Heart left ventricle (tissue), 16 donors: ENCODE results near the gene TMEM41A. TPM values are rescaled to one million over a fixed set of nuclear protein-coding genes. Genes with fewer than 3 reads are reported as not detected.

Source experiments
- ATAC-seq, 4 donors: fragments of 200-7000 bp; cut with Tn5 transposase; one replicate each; pipeline ENCODE4 v1.9.1; 2020 to 2022; ENCODE audit warnings: moderate library complexity in 4 of 4, mild to moderate bottlenecking in 3 of 4, moderate number of reproducible peaks in 1 of 4
- DNase-seq, 5 donors: peaks; one replicate each; pipeline ENCODE4 v3.0.0-alpha.2; 2020
- H3K27ac ChIP-seq, 12 donors: fragments of 200-600 bp; sonication (generic) in 4 of 12; one replicate each; pipeline versions ENCODE4 v1.5.0 to v1.8.0; 2016 to 2022; ENCODE audit warnings: mild to moderate bottlenecking in 2 of 12
- H3K27me3 ChIP-seq, 9 donors: fragments of 200-600 bp; sonication (generic) in 2 of 9; one replicate each; pipeline versions ENCODE4 v1.5.1 to v1.8.0; 2016 to 2022; ENCODE audit warnings: mild to moderate bottlenecking in 3 of 9
- H3K36me3 ChIP-seq, 9 donors: fragments of 200-600 bp; sonication (generic) in 2 of 9; one replicate each; pipeline versions ENCODE4 v1.5.0 to v1.8.0; 2018 to 2022; ENCODE audit warnings: mild to moderate bottlenecking in 2 of 9
- H3K4me1 ChIP-seq, 12 donors: fragments of 200-600 bp; sonication (generic) in 4 of 12; one replicate each; pipeline versions ENCODE4 v1.5.0 to v1.8.0; 2016 to 2022; ENCODE audit warnings: mild to moderate bottlenecking in 3 of 12
- H3K4me3 ChIP-seq, 12 donors: fragments of 200-600 bp; sonication (generic) in 4 of 12; one replicate each; pipeline versions ENCODE4 v1.5.0 to v1.8.0; 2017 to 2022; ENCODE audit warnings: mild to moderate bottlenecking in 9 of 12, moderate library complexity in 4 of 12
- H3K9me3 ChIP-seq, 12 donors: fragments of 200-600 bp; sonication (generic) in 4 of 12; one replicate each; pipeline versions ENCODE4 v1.5.0 to v1.8.0; 2016 to 2022; ENCODE audit warnings: mild to moderate bottlenecking in 1 of 12
- POLR2A ChIP-seq, 2 donors: fragments of 450-650 bp; IDR thresholded peaks; one replicate each; pipeline ENCODE4 v1.6.1; 2017; ENCODE audit warnings: antibody characterized with exemption in 2 of 2, mild to moderate bottlenecking in 2 of 2, moderate library complexity in 2 of 2
- WGBS, 4 donors: extraction: QIAGEN DNeasy Blood & Tissue Kit in 2 of 4; methylation state at CpG; one replicate each; pipeline versions ENCODE4 v1.1.5 to v1.1.7; 2013 to 2018; 5-methylcytosine and 5-hydroxymethylcytosine counted together
- intact Hi-C, 10 donors: fragments of 100-400 bp; cut with DNase I; formaldehyde crosslinking; loops; one replicate each; pipeline versions ENCODE4 v1.11.1 to v1.14.2; 2022
- polyA plus RNA-seq, 2 donors: library from polyadenylated mRNA; stranded (reverse); fragments of 200-250 nt; gene quantifications; one replicate each; pipeline ENCODE4 v1.2.3, GENCODE V29; 2013
- total RNA-seq, 9 donors: library from RNA; depleted of rRNA in 2 of 9; stranded (reverse); fragments of >200 nt in 2 of 9; fragmentation: NEBNext Ultra II Directional in 3 of 9; extraction: Animal tissue kit (Norgen Biotek cat#: 25700) in 3 of 9; gene quantifications; one replicate each; pipeline versions ENCODE4 v1.1.0 to v1.2.4, GENCODE V29; 2016 to 2023
- TF ChIP-seq, protein P1 (sequence below), 12 donors: fragments of 200-600 bp; sonication (generic) in 4 of 12; IDR thresholded peaks; one replicate each; pipeline versions ENCODE4 v1.5.0 to v1.8.0; 2018 to 2022; ENCODE audit warnings: antibody characterized with exemption in 12 of 12, mild to moderate bottlenecking in 5 of 12
- donor health status: ischemic (EF 13 %, LVEDD 7.1; RV severe dilation, severe dysfunction).
- donor health status: healthy with polysubstance abuse.
- donor health status: DM: no; HTN: yes; CAD: no.
- donor health status: DM: no; HTN: no; CAD: no.
- donor health status: ischemic (EF 25% LVEDD 6.9; RV normal size, moderate dysfunction).
- donor health status: ischemic (EF 25% LVEDD 5.7; RV mildly dilated, moderate dysfunction).
- donor health status: healthy.
- donor health status: DM: yes; HTN: yes; CAD: no.
- donor health status: ischemic (EF 35%, LVEDD 5.7; RV mildly dilated, moderate dysfunction).
- donor health status: nonischemic (EF 11% LVEDD 7.7; RV severe dilation, severe dysfunction).
- donor health status: DM: yes; HTN: yes; CAD: no.
- donor health status: PGD.
- donor health status: ischemic (EF 29% LVEDD 5.4; RV normal size, mild dysfunction).
- donor health status: nonischemic (EF 23%, LVEDD 6.1; RV moderate dilation, normal function).

Gene TMEM41A
- total and polyA plus RNA-seq, 11 donors: 6.7 to 13.5 (median 10.8) TPM

DNA sequence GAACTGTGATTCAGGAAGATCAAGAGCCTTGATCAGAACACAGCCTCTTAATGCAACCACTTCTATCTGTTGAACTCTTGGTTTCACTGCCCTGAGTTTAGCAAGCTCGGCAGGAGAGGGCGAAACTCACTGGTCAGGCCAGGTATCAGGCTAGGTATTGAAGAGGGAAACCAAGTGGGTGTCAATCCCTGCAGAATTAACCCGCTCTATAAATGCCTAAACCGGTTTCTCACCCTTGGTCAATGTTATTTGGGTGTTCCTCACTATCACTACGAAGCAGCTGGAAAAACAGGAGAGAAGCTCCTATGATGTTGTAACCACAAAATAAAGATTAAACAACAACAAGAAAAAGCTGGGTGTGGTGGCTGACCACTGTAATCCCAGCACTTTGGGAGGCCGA is 29.7 kb upstream of the TMEM41A start:
- Histone ChIP-seq H3K36me3 (no peaks in the 10 kb centered on the region), H3K27ac (no peak overlapping the region), H3K27me3 (no peaks in the 10 kb centered on the region), H3K4me3 (no peak overlapping the region), H3K9me3 (no peaks in the 10 kb centered on the region), H3K4me1 (no peaks in the 10 kb centered on the region)
- no peak for ATAC-seq
- TF ChIP-seq POLR2A (IDR thresholded peaks at IDR 0.05): no peak
- TF ChIP-seq, protein P1, sequence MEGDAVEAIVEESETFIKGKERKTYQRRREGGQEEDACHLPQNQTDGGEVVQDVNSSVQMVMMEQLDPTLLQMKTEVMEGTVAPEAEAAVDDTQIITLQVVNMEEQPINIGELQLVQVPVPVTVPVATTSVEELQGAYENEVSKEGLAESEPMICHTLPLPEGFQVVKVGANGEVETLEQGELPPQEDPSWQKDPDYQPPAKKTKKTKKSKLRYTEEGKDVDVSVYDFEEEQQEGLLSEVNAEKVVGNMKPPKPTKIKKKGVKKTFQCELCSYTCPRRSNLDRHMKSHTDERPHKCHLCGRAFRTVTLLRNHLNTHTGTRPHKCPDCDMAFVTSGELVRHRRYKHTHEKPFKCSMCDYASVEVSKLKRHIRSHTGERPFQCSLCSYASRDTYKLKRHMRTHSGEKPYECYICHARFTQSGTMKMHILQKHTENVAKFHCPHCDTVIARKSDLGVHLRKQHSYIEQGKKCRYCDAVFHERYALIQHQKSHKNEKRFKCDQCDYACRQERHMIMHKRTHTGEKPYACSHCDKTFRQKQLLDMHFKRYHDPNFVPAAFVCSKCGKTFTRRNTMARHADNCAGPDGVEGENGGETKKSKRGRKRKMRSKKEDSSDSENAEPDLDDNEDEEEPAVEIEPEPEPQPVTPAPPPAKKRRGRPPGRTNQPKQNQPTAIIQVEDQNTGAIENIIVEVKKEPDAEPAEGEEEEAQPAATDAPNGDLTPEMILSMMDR (IDR thresholded peaks at IDR 0.05): no peak
- 90 to 96% (median 94%) methylated on average over 6 of the region's 6 CpGs for WGBS, 4 donors
- intact Hi-C loops: no loop called here
- DNase-seq: no peak

DNA sequence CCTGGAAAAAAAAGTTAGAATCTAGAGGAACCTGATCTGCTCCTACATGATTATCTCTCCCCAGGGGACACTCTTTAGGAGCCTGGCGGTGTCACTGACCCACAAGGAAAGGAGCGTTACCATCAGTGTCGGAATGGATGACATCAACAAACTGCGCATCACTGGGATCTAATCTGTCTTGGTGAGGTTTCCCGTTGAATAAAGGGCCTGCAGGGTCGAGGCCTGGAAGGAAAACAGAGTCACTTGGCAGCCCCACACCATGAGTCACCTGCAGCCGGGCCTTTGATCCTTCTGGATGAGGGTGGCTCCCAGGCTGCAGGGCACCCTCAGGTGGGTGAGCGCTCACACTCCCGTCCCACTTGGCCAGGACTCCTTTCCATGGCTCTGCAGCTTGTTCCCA is 28.5 kb upstream of the TMEM41A start:
- no peak overlapping the region for H3K4me3 ChIP-seq
- no peaks in the 10 kb centered on the region for H3K4me1 ChIP-seq
- intact Hi-C loops: no loop called here
- no peaks in the 10 kb centered on the region for H3K27me3 ChIP-seq
- 73 to 79% (median 76%) methylated on average over 9 of the region's 9 CpGs for WGBS, 4 donors
- TF ChIP-seq, protein P1 (IDR thresholded peaks at IDR 0.05): no peak
- TF ChIP-seq POLR2A (IDR thresholded peaks at IDR 0.05): no peak
- H3K36me3 ChIP-seq: no peaks in the 10 kb centered on the region
- H3K27ac ChIP-seq: no peak overlapping the region
- DNase-seq (no peak), ATAC-seq (no peak)
- H3K9me3 ChIP-seq: no peaks in the 10 kb centered on the region

- TF ChIP-seq POLR2A (IDR thresholded peaks at IDR 0.05): no peak
- TF ChIP-seq, protein P1 (IDR thresholded peaks at IDR 0.05): no peak
- WGBS, 4 donors: 86 to 90% (median 88%) methylated on average over 2 of the region's 2 CpGs
Measured at GRCh38 chr3:185526349-185526951, 27.6 kb upstream of the TMEM41A start.

GRCh38 chr3:185521349-185522138 is 22.7 kb upstream of the TMEM41A start:
- 58 to 63% (median 60%) methylated on average over 7 of the region's 7 CpGs for WGBS, 4 donors
- intact Hi-C loops: loop anchor here in 2 of 10 donors (1.0 to 5.0 kb wide), 2 partner anchors 23 to 36 kb away; no protein-coding TSS in a partner anchor
- Histone ChIP-seq H3K27me3 (no peaks in the 10 kb centered on the region), H3K9me3 (no peaks in the 10 kb centered on the region), H3K4me1 (no peaks in the 10 kb centered on the region), H3K27ac (peak overlapping the region in 4 of 12 donors; percentile 0 to 50 (median 31)), H3K4me3 (no peak overlapping the region), H3K36me3 (no peaks in the 10 kb centered on the region)
- peak in 4 of 5 donors; percentile 33 to 59 (median 47) for DNase-seq
- TF ChIP-seq, protein P1 (IDR thresholded peaks at IDR 0.05): no peak
- no peak for TF ChIP-seq POLR2A (IDR thresholded peaks at IDR 0.05)
- peak; percentile 64 to 92 (median 90) for ATAC-seq

More at GRCh38 chr3:185526349-185526951, 27.6 kb upstream of the TMEM41A start:
- no peak for ATAC-seq
- H3K9me3 ChIP-seq: no peaks in the 10 kb centered on the region
- DNase-seq: no peak
- no peak overlapping the region for H3K4me3 ChIP-seq
- H3K4me1 ChIP-seq: no peaks in the 10 kb centered on the region
- H3K27ac ChIP-seq: no peak overlapping the region
- H3K27me3 ChIP-seq: no peaks in the 10 kb centered on the region
- no peaks in the 10 kb centered on the region for H3K36me3 ChIP-seq
- intact Hi-C loops: no loop called here
